ENCODE results near the gene PAQR9.

Gene PAQR9

DNA sequence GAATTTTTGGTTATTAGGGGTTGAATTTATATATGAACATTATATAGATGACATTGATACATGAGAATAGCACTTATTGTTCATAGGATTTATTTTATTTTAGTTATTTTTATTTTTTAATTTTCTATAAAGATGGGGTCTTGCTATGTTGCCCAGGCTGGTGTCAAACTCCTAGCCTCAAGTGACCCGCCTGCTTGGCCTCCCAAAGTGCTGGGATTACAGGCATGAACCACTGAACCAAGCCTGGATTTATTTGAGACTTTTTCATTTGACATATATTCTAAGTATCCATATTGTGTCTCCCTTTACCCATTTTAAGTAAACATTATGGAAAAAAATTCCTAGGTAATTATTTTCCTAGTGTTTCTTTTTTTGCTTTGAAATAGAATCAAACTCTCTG lies 12.5 kb downstream of the PAQR9 start:
- no peak for DNase-seq

DNA sequence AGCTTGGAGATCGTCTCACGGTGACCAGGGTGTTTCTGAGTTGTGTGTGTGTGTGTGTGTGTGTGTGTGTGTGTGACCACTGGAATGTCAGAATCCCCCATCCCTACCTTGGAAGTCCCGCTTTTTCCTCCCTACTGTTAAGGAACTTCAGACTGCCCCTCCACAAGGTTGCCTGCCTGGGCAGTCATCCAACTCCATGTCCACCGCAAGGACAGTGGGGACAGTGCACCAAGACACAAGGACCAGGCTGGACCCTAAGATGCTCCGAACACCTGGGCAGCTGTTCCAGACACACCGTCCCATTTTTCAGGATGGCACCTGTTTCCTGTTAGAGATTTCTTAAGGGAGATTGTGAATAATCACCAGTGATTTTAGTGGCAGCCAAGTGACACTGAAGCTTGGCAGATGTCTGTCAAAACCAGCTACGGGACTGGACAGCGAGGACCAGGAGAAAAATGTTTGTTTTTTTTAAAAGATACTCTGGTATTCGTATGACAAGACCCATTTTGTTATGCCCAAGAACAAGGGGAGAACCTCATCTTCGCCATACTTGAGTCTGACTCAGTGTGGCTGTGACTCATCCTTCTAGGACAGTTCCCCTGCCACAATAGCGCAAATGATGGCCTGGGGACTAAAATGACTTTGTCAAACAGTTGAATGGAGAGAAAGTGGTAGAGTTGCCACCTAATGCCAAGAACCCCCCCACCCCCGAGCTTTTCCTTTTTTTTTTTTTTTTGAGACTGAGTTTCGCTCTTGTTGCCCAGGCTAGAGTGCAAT lies 15.5 kb downstream of the PAQR9 start:
- DNase-seq, result no peak

DNA sequence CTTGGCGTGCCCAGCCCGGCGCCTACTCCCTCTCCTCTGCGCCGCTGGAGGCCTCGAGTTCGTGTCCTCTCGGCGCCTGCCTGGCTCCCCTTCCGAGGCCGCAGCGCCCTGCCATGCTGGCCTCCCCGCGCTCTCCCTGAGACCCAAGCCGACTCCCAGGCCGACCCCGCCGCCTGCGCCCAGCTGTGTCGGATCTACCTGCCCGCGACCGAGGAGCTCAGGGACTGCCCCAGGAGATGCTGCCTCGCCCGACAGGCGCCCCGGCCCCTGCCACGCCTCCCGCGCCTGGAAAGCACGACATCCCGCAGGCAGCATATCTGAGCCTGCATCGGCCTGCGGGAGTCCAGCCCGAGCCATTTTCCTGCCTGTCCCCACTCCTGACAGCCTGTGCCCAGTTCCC lies 16.1 kb downstream of the PAQR9 start:
- DNase-seq, result no peak

DNA sequence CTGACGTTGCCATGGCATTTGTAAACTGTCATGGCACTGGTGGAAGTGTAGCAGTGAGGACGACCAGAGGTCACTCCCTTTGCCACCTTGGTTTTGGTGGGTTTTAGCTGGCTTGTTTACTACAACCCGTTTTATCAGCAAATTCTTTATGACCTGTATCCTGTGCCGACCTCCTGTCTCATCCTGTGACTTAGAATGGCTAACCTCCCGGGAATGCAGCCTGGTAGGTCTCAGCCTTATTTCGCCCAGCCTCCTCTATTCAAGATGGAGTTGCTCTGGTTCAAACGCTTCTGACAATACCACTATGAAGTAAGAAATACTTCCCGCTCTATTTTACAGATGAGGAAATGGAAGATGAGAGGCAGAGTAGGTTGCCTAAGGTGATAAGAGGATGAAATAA lies 16.6 kb downstream of the PAQR9 start:
- no peak for DNase-seq

DNA sequence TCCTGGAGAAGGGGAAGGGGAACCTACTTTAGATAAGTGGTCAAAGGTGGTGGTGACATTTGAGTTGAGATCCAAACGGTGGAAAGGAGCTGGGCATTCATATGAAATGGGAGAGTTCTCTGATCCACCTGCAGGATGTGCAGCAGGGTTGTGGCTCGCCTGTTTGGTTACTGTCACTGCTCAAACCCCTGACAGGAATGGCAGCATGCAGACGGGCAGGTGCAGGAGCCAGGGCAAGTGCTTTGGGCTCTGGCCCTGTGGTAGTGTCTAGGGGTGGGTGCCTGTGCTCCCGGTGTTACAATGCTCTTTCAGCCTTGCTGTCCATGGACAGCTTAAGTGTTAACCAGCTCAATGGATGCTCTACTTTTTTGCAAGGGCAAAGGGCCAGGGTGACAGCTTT lies 18.5 kb downstream of the PAQR9 start:
- DNase-seq, result no peak

DNA sequence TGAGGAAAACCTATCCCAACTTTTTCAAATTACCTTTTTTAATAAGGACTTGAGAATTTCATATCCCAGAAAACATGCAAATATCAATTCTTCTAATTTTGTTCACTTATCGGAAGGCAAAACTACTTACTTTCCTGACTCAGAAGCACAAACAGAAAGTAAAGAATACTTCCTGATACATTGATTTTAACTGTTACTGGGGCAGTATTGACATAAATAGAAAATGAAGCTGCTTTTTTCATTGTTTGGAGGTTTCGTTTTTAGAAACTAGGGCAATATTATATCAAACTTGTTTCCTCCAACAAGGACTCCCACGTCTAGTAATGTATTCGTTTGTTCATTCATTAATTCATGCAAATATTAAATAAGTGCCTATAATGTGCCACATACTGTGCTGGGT lies 19.1 kb downstream of the PAQR9 start:
- DNase-seq, result no peak

DNA sequence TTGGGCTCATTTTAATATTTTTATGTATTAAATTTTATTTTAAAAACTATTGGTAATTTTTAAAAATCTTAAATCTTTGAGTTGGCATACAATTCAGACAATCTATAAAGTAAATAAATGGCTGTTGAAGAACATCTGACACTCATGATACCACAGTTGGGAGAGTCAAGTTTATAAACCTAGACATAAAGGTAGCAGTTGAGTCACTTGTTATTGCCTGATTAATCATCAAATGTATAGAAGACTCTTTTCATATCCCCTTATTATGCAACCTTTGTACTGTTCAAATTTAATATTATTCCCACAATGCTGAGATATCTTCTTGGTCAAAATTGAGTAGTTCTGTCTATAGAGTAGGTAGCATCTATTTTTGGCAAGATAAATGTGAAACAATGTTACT lies 19.6 kb downstream of the PAQR9 start:
- no peak for DNase-seq

DNA sequence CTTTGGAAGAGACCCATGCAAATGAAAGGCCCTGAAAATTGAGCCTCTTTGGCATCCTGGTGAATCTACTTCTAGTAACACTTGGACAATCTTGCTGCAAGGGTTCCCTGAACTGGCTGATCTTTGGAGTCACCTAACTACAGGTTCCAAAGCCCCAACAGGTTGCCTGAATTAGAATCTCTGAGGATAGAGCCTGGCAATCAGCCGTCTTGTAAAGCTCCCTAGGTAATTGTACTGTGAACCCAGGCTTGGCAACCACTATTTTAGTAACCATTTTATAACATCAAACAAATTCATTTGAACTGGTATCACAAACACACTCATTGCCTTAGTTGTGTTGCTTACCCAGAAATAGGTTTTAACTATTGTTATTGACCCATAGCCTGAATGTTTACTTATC lies 20.1 kb downstream of the PAQR9 start:
- no peak for DNase-seq

DNA sequence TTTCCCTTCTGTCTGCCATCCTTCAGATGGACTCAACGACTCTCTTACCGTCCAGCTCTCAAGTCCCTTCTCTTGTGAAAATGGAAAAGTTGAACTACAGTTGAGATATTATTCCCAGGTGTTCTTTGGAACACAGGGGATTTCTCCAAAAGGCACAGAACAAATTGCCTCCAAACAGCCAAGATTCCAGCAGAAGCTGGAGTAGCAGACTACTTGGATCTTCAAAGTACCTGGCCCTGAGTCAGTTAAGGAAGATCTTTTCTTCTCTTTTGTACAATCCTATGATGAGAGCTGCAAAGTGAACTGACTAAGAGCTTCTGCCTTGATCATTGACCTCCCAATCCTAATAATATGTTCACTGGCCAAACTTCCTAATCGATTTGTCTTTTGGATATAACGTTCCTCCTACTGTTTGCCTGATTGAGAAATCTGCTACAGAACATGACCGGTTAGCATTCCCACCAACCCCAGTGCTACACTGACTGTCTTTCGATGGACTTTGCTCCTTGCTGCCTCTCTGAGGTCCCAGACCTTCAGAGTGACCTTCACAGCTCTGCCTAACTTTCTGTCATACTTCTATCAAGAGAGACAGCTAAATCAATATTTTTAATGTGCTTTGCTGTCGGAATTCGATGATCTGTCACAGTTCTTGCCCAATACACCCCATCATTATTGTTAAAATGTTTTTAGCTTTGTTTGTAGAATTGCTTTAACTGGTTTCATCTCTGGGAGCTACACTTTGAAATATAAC lies 21.9 kb downstream of the PAQR9 start:
- no peak for DNase-seq

DNA sequence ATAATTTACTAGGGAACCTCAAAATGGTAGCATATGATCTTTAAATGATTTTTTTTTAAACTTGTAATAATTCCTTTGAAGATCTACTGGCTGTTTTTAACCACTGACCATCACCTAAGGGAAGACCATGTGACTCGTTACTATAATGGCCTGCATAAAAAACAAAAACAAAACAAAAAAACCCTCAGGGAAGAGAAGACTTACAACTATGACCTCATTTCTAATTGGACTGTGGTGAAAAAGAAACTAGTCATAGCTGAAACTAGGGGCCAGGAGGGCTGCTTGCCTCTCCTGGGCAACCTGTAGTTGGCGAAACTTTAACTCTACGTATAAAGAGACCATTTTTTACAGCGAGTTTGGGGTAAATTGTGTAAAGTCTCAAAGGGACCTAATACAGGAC lies 23.0 kb downstream of the PAQR9 start:
- no peak for DNase-seq

DNA sequence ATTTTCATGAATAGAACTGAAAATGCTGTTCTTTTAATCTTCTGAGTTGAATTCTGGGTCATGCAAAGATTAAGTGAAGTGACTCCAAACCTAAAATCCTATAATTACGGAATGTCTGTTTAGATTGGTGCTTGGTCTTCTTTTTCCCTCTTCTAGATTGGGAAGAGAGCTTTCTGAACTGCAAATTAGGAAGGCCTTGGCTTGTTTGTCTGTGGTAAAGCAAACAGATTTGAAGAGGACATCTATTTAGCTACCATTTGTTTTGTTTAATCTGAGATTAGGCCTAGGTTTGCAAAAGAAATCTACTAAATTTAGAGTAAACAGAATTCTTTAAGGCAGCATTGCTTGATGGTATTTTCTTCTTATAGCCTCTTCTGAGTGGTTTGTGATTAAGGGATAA lies 23.5 kb downstream of the PAQR9 start:
- no peak for DNase-seq

DNA sequence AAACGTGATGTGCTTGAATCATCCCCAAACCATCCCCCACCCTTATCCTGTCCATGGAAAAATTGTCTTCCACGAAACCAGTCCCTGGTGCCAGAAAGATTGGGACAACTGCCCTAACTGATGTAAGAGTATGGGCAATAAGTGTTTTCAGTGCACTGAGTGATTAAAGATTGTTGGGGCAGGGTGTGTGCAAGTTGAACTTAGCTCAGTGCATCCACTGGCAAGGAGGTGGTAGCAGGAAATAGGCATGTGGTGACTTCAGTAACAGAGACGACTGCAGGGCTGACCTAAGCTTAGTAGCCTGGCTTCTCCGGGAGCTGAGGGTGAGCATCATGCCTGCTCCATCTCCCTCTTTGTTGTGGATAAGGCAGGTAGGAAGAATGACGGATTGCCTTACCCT lies 27.5 kb downstream of the PAQR9 start:
- no peak for DNase-seq

DNA sequence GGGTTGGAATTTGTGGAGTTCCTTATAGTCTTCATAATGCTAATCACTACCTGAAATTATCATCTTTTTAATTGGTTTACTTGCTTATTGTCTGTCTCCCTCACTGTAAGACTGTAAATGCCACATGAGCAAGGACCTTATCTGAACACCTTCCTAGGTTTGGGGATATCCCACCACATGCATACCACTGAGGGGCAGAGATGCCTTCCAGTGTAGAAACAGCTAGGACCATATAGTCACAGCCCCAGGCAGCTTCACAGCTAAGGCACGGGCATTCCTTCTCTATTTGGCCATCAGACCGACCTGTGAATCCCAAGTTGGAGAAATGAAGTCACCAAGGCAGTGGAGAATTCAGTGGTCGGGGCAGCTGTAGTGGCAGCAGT lies 28.6 kb downstream of the PAQR9 start:
- no peak for DNase-seq

DNA sequence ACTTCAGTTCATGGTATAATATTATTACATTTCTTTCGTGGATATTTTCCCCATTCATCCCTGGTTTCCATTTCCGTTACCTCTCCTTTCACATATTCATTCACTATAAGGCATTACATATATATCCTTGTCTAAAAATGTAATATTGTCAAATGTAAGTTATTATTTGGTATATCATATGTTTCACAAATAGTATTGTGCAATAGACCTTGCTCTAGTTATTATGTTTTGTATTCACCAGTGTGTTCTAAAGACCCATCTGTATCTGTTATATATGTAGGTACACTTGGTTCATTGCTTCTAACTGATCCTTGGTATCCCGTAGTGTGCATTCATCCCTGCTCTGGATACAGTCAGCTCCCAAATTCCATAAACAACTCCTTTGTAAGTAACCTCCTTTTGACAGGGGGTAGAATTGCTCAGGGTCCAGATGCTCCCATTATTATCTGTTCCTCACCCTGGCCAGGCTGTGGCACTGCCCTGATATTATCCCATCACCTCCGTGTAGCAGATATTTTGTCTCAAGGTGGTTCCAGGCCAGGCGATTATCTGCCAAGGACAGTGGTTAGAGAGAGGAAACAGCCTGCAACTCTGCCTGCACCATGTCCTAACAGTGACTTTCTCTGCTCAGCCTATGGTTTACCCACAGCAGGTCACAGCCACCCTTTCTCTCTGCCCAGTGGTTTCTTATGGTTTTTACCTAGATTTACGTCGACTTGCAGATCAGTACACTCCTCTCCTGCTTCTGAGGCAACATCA lies 29.2 kb downstream of the PAQR9 start:
- DNase-seq, result no peak

DNA sequence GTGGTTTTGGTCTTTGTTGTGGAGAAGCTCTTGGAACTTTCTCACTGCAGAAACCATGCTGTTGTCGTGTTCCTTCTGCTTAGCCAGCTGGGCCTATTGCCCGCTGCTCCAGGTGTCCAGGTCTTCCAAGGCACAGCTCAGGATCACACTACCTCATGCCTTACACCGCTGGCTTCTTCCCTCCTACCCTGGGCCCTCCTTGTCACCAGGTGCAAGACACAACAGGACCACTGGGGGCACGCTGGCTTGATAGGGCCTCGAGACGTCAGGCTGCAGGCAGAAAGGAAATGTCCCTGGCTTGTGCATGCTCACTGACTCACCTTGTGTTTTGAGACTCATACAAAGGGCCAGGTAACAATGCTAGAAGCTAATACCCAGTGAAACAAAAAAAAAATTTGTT lies 32.3 kb downstream of the PAQR9 start:
- no peak for DNase-seq

DNA sequence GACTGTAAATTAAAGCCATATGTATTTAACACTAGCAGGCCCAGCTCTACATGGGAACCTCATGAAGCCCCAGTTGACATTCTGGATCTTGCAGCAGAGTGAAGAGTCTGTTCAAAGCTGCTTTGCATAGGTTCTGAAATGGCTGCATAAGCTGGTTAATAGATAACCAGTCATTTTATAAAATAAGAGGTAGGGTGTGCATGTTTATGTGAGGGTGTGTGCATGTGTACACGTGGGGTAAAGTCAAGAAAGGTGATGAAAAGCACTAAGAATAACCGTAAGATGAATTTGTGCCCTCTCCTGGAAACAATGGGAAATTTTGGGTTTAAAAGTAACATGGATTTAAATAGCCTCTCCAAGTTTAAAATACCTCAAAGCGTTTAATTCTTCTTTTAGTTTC lies 33.0 kb downstream of the PAQR9 start:
- DNase-seq, result no peak

DNA sequence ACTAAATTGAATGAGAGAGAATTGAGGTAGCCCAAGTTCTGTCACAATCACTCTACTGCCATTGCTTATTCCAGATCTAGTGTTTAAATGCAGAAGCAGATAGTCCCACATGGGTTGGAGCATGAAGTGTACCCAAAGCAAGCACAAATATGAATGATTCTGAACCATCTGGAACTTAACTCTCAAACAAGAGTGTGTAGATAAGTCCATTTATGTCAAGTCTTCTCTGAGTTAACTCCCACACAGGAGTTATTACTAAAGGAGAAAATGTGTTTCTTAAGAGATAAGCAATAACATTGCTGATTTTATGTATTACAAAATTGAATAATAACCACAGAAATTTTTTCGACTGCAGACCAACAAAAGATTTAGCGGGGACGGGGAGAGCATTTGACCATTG lies 33.6 kb downstream of the PAQR9 start:
- DNase-seq, result no peak

DNA sequence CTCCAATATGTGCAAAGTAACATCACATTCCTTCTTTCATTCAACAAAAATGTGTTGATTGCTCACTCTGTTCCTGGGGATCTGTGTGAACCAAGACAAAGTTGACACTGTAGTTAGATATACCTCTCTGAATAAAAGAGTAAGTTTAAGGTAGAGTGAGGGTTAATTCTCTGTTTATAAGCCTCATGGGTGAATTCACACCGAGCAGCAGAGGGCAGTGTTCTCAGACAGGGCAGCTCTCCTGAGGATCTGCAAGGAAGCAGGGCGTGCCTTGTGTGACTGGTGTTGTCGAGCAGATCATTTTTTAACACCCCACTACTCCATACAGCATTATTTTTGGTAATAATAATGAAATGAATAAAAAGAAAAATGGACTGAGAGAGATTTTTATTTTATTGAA lies 34.4 kb downstream of the PAQR9 start:
- no peak for DNase-seq

DNA sequence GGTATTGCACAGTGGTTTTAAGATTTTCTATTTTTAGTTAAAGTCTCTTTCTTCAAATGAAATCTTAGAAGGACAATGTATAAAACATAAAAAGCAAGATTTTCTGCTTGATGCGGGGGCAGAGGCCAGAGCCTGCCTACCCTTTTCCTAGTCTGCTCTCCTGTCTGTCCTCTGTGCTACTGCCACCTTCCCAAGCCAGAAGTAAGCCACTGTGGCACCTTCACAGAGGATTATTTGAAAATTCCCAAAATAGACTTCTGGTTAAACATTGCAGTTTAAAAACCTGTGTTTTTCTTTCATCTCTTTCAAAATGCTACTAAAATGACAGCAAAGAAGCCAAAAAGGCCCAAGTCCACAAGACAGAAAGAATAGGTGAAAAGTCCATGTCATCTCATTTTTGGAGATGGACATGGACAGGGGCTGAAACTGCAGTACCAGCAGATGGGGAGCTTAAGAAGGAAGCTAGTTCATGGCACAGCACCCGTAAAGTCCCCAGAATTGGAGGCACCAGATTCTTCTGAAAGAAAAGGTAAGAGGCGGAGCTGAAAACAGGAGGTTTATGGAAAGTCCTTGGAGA lies 37.0 kb downstream of the PAQR9 start:
- DNase-seq, result no peak

DNA sequence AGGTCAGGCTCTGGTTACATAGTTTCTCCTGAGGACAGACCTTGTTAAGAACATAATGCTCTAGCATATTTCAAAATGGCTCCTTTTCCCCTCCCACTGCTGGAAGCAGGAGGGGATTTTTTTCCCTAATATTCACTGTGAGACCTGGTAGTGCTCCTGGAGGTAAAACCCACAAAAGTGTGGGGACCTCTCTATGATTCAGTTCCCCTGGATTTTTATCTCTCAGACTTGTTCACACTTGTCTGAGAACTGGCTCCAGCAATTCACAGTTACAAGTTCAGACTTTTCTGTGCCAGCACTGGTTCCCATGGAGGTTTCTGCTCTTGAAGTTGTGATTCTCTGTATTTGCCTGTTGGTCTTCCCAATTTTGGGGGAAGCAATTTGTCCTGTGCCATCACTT lies 38.3 kb downstream of the PAQR9 start:
- no peak for DNase-seq

DNA sequence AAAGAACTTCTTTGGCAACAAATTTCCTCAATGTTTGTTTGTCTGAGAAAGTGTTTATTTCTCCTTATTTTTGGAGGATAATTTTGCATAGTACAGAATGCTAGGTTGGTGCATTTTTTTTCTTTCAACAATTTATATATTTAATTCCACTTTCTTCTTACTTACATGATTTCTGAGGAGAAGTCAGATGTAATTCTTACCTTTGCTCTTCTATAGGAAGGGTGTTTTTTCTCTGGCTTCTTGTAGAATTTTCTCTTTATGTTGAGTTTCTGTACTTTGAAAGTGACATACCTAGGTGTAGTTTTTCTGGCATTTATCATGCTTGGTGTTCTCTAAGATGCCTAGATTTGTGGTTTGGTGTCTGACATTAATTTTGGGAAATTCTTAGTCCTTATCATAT lies 39.8 kb downstream of the PAQR9 start:
- no peak for DNase-seq

DNA sequence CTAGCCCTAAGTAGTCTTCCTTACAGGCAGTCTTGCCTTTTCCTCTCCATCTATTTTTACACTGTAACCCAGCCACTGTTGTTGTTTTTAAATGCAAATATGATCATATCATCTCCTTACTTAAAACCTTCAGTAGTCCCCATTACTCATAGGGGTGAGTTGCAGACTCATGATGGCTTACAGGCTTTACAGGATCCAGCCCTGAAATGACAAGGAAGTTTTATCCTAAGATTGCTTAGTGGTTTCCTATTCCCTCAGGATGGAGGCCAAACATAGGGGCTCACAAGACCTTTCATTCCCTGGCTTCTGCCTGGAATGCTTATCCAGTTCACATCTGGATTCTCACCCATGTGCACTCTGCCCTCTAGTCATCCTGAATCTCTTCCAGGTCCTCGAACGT lies 46.9 kb downstream of the PAQR9 start:
- DNase-seq, result no peak

DNA sequence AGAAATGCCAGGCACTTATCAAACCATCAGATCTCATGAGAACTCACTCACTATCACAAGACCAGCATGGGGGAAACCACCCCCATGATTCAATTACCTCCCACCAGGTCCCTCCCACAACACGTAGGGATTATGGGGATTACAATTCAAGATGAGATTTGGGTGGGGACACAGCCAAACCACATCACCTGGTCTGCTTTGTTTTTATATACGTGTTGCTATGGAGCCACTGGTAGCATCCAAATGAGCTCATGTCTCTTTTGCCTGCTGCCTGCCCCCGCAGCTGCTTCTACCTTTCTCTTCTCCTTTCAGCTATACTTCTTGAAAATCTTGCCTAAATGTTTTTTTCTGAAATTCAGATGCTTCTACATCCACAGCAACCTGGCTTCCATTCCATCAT lies 47.8 kb downstream of the PAQR9 start:
- no peak for DNase-seq

All from T-helper 9 cell (primary cell).